B cell (primary cell): ENCODE data around the gene TNPO2. TPM values are rescaled to one million over a fixed set of nuclear protein-coding genes. Genes with fewer than 3 reads are reported as not detected.

Experiments
- ATAC-seq: fragments of 200-7000 bp; cut with Tn5 transposase; one replicate; pipeline ENCODE4 v1.10.0; 2021; ENCODE audit warnings: low read depth, mild to moderate bottlenecking, moderate number of reproducible peaks, moderate library complexity
- CTCF ChIA-PET: fragments of 350-600 bp; sonication (Branson Sonifier 250); formaldehyde crosslinking; loops from one replicate; lab custom pipeline; 2021; ENCODE audit warnings: antibody characterized with exemption, inconsistent platforms; lab: Charles Lee
- POLR2A ChIA-PET: fragments of 350-600 bp; sonication (Branson Sonifier 250); formaldehyde crosslinking; loops from one replicate; lab custom pipeline; 2021; ENCODE audit warnings: antibody characterized with exemption; lab: Charles Lee
- DNase-seq: peaks from one replicate; pipeline ENCODE4 v3.0.0; 2013
- H2AFZ ChIP-seq: 2 replicates; pipeline ENCODE4 v1.6.1; 2012; ENCODE audit warnings: mild to moderate bottlenecking, low read depth, low read length; ENCODE audit not compliant: insufficient read depth, poor library complexity, severe bottlenecking
- H3K27ac ChIP-seq, 2 donors: 1 replicate in 1 of 2; 2 replicates in 1 of 2; pipeline ENCODE4 v1.5.1; 2012 to 2013; ENCODE audit warnings: low read length in 2 of 2, mild to moderate bottlenecking in 2 of 2, moderate library complexity in 1 of 2
- H3K27me3 ChIP-seq, 4 experiments: fragments of 200-600 bp in 1 of 4; sonication (generic) in 1 of 4; replicated peaks in 1 of 4; 1 replicate in 2 of 4; 2 replicates in 2 of 4; pipeline versions ENCODE4 v1.6.1 to v1.7.0; 2013 to 2016; ENCODE audit warnings: low read length in 3 of 4, mild to moderate bottlenecking in 2 of 4, mixed read lengths in 1 of 4, moderate library complexity in 1 of 4; ENCODE audit not compliant: insufficient read depth in 4 of 4, control insufficient read depth in 3 of 4; ENCODE audit errors: control extremely low read depth in 1 of 4
- H3K36me3 ChIP-seq, 2 experiments: replicated peaks in 1 of 2; 1 replicate in 1 of 2; 2 replicates in 1 of 2; pipeline versions ENCODE4 v1.6.1 to v1.7.1; 2013; ENCODE audit warnings: low read length in 1 of 2; ENCODE audit not compliant: insufficient read depth in 2 of 2, control insufficient read depth in 1 of 2; ENCODE audit errors: control extremely low read depth in 1 of 2, extremely low read depth in 1 of 2
- H3K4me1 ChIP-seq, 2 donors: fragments of 200-600 bp in 1 of 2; sonication (generic) in 1 of 2; 1 replicate in 1 of 2; 2 replicates in 1 of 2; pipeline versions ENCODE4 v1.5.1 to v1.6.1; 2013 to 2017; ENCODE audit warnings: low read length in 2 of 2; ENCODE audit not compliant: control insufficient read depth in 2 of 2, insufficient read depth in 2 of 2
- H3K4me2 ChIP-seq: replicated peaks from 2 replicates; pipeline ENCODE3; 2012; ENCODE audit warnings: mild to moderate bottlenecking, low read depth, low read length; ENCODE audit not compliant: poor library complexity, severe bottlenecking
- H3K4me3 ChIP-seq, 5 experiments: fragments of 200-600 bp in 1 of 5; sonication (generic) in 1 of 5; 1 replicate in 3 of 5; 2 replicates in 2 of 5; pipeline versions ENCODE4 v1.5.1 to v1.7.0; 2011 to 2016; ENCODE audit warnings: low read length in 4 of 5, mild to moderate bottlenecking in 4 of 5, low read depth in 2 of 5, control low read depth in 1 of 5, moderate library complexity in 1 of 5; ENCODE audit not compliant: insufficient read depth in 1 of 5; ENCODE audit errors: control extremely low read depth in 1 of 5, extremely low read depth in 1 of 5
- H3K79me2 ChIP-seq: fragments of 200-600 bp; sonication (generic); one replicate; pipeline ENCODE4 v1.6.0; 2016; ENCODE audit warnings: low read length; ENCODE audit not compliant: control insufficient read depth, insufficient read depth
- H3K9ac ChIP-seq: fragments of 200-600 bp; sonication (generic); 2 replicates; pipeline ENCODE4 v1.6.1; 2017; ENCODE audit warnings: mild to moderate bottlenecking, low read length, moderate library complexity
- H3K9me3 ChIP-seq, 3 donors: one replicate each; pipeline versions ENCODE4 v1.6.1 to v1.7.1; 2013; ENCODE audit warnings: low read length in 2 of 3; ENCODE audit not compliant: control insufficient read depth in 2 of 3, insufficient read depth in 1 of 3; ENCODE audit errors: control extremely low read depth in 1 of 3
- H4K20me1 ChIP-seq: 2 replicates; pipeline ENCODE4 v1.6.0; 2012; ENCODE audit warnings: mild to moderate bottlenecking, low read length; ENCODE audit not compliant: insufficient read depth, control insufficient read depth, poor library complexity, severe bottlenecking
- H3K27ac Mint-ChIP-seq: one replicate; pipeline ENCODE4 v1.8.0; 2021; ENCODE audit warnings: mixed read lengths
- H3K27me3 Mint-ChIP-seq: one replicate; pipeline ENCODE4 v1.8.0; 2021; ENCODE audit warnings: mixed read lengths
- H3K4me1 Mint-ChIP-seq: one replicate; pipeline ENCODE4 v1.8.0; 2021; ENCODE audit warnings: mixed read lengths
- H3K4me3 Mint-ChIP-seq: one replicate; pipeline ENCODE4 v1.8.0; 2021; ENCODE audit warnings: mixed read lengths
- H3K9me3 Mint-ChIP-seq: one replicate; pipeline ENCODE4 v1.8.0; 2022; ENCODE audit warnings: mixed read lengths; ENCODE audit not compliant: insufficient read depth
- CTCF ChIP-seq: fragments of 200-600 bp; IDR thresholded peaks from one replicate; pipeline ENCODE4 v1.8.0; 2022; ENCODE audit warnings: antibody characterized with exemption, mild to moderate bottlenecking
- EZH2 ChIP-seq: IDR thresholded peaks from 2 replicates; pipeline ENCODE4 v1.6.1; 2012; ENCODE audit warnings: borderline replicate concordance, low read depth, mild to moderate bottlenecking, moderate library complexity, low read length; ENCODE audit not compliant: insufficient read depth, poor library complexity, severe bottlenecking
- WGBS: methylation state at CpG from one replicate; pipeline ENCODE4 v1.1.5; 2013; ENCODE audit warnings: missing lambda C conversion rate; ENCODE audit not compliant: insufficient coverage; 5-methylcytosine and 5-hydroxymethylcytosine counted together
- intact Hi-C: fragments of 100-400 bp; cut with micrococcal nuclease; formaldehyde crosslinking; loops from one replicate; pipeline ENCODE4 v1.10.0; 2022
- polyA plus RNA-seq: library from polyadenylated mRNA; depleted of rRNA; stranded (reverse); fragments of >200 nt; gene quantifications from 2 replicates; pipeline ENCODE4 v1.2.3, GENCODE V29; 2012
- total RNA-seq, 2 donors: library from RNA; stranded (reverse); fragments of 120-200 nt in 1 of 2; gene quantifications; 1 replicate in 1 of 2; 2 replicates in 1 of 2; pipeline versions ENCODE4 v1.2.3 to v1.2.4, GENCODE V29; 2013 to 2022

TNPO2 gene
- total and polyA plus RNA-seq, 2 donors (not counting 1 experiment from before 2014, with no cell fraction given): 73.7 to 85.6 TPM

GRCh38 chr19:12666265-12667048 lies 57.3 kb downstream of the TNPO2 start, which contains the start of the genes MAN2B1 and WDR83:
TSS of gene MAN2B1 (minus strand) at chr19:12666742. CDS start at chr19:12666701, 41 bp downstream.
TSS of gene WDR83 (plus strand) at chr19:12666807. CDS start at chr19:12669791, 2,984 bp downstream.
- peaks cover 29% of the 10 kb centered on the region for H4K20me1 ChIP-seq
- Mint-ChIP-seq H3K9me3 (no peaks in the 10 kb centered on the region), H3K27me3 (no peaks in the 10 kb centered on the region), H3K4me3 (peak within 1 kb of the TSS; percentile 98), H3K4me1 (peaks cover 67% of the 10 kb centered on the region), H3K27ac (peak within 1 kb of the TSS; percentile 97)
- intact Hi-C loops: loop anchor here (5.0 kb wide), 2 partner anchors 56 to 224 kb away; partner anchors contain the start of genes TNPO2 and ZNF443
- 1% methylated on average over 42 of the region's 46 CpGs for WGBS
- ATAC-seq (peak; percentile 71), DNase-seq (peak; percentile 91)
- peak within 1 kb of the TSS; percentile 88 for H3K4me2 ChIP-seq
- H2AFZ ChIP-seq: peak within 1 kb of the TSS; percentile 79
- H3K9ac ChIP-seq: peak within 1 kb of the TSS; percentile 97
- H3K27ac ChIP-seq: peak within 1 kb of the TSS; percentile 95 to 99
- H3K36me3 ChIP-seq: peaks cover 0 to 38% of the 10 kb centered on the region in 2 experiments
- CTCF ChIA-PET: interaction anchor here (0.8 to 3.2 kb wide), 7 partner anchors 10 to 183 kb away, joined by 3 to 14 read pairs (median 5); no protein-coding TSS in a partner anchor
- H3K4me3 ChIP-seq: peak within 1 kb of the TSS; percentile 84 to 99 (median 94)
- no peaks in the 10 kb centered on the region for H3K9me3 ChIP-seq
- TF ChIP-seq EZH2 (no peak), CTCF (no peak)
- peaks cover 37 to 60% of the 10 kb centered on the region in 2 donors for H3K4me1 ChIP-seq
- H3K79me2 ChIP-seq: peaks cover 85% of the 10 kb centered on the region
- POLR2A ChIA-PET: interaction anchor here (0.6 to 3.7 kb wide), 12 partner anchors 13 to 427 kb away, joined by 3 to 16 read pairs (median 4); partner anchors contain the start of genes DHPS, FBXW9, ZNF490 and ZNF791
- H3K27me3 ChIP-seq: no peaks in the 10 kb centered on the region
